Spleen (tissue), 7 donors: Measurements from ENCODE around the gene EFCAB8.

Experiments used
- CTCF ChIP-seq, 11 experiments: fragments of 200-600 bp in 7 of 11; fragments of 450-650 bp in 4 of 11; sonication (generic) in 4 of 11; IDR thresholded peaks in 8 of 11; conservative IDR thresholded peaks in 3 of 11; 1 replicate in 7 of 11; 2 replicates in 4 of 11; pipeline versions ENCODE4 v1.4.0 to v1.8.0; 2016 to 2021; ENCODE audit warnings: antibody characterized with exemption in 11 of 11, inconsistent platforms in 4 of 11, mild to moderate bottlenecking in 1 of 11
- POLR2A ChIP-seq, 3 donors: fragments of 450-650 bp; IDR thresholded peaks; one replicate each; pipeline ENCODE4 v1.5.1; 2017; ENCODE audit warnings: antibody characterized with exemption in 3 of 3, mild to moderate bottlenecking in 1 of 3
- donor health status: DM: no; HTN: no; CAD: no; lungs with moderate emphysema.
- donor health status: DM: no; HTN: no; CAD: no.
- donor health status: DM: no; HTN: no; CAD: no.

GRCh38 chr20:32906200-32906599, 47.5 kb downstream of the EFCAB8 start:
- TF ChIP-seq CTCF (IDR thresholded peaks at IDR 0.05 in 8 of 11, conservative IDR thresholded peaks at IDR 0.05 in 3 of 11) (no peak), POLR2A (IDR thresholded peaks at IDR 0.05) (no peak)
